ENCODE results near the gene RAB11FIP3.
"Not testable (repeated sequence)": the region's sequence is repeated elsewhere in the genome, so short reads cannot be mapped to it uniquely, and the experiment has no call there.

RAB11FIP3 gene

DNA sequence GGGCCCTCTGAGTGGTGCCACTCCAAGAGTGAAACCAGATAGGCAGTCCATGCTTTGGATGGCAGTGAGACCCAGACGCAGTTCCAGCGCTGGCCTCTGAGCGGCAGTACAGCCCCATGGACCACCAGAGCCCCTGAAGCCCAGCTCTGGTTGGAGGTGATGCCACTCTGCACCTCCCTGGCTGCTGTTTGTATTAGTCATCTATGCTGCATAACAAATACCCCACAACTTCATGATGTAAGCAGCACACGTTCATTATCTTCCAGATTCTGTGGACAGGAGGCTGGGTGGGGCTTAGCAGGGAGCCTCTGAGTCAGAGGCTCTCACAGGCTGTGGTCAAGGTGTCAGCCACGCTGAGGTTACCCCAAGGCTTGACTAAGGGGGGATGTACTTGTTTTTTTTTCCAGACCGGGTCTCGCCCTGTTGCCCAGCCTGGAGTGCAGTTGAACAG is 33.5 kb upstream of the RAB11FIP3 start:
- peak; percentile 93 for DNase-seq (ENCODE audit: low read depth, low spot score)

DNA sequence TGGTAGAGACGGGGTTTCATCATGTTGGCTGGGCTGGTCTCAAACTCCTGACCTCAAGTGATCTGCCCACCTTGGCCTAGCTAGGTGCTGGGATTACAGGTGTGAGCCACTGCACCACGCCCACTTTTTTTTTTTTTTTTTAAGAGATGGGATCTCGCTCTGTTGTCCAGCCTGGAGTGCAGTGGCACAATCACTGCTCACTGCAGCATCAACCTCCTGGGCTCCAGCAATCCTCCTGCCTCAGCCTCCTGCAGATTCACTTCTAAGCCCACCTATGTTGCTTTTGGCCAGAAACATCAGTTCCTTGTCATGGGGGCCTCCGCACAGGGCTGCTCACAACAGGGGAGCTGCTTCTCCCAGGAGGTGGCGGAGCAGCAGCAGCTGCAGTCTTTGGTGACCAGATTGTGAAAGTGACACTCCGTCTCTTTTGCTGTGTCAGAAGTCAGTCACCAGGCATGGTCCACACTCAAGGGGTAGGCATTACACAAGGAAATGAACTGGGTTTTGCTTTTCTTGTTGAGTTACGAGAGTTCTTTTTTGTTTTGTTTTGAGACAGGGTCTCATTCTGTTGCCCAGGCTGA is 32.9 kb upstream of the RAB11FIP3 start:
- DNase-seq (ENCODE audit: low read depth, low spot score): no peak

DNA sequence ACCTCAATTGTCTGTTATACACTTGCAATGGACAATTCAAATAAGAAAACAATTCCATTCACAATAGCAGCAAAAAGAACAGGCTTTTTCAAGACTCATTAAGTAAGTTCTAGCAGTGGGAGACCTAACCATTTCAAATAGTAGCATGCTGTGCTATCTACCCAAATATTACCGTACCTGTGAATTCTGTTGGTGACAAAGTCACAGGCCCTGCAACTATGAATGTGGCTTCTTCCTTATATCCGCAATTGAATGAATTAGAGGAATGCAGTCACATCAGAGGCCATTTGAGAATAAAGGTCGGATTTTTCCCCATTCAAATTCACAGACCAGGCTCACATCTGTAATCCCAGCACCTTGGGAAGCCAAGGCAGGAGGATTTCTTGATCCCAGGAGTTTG is 29.2 kb upstream of the RAB11FIP3 start:
- no peak for DNase-seq (ENCODE audit: low read depth, low spot score)

DNA sequence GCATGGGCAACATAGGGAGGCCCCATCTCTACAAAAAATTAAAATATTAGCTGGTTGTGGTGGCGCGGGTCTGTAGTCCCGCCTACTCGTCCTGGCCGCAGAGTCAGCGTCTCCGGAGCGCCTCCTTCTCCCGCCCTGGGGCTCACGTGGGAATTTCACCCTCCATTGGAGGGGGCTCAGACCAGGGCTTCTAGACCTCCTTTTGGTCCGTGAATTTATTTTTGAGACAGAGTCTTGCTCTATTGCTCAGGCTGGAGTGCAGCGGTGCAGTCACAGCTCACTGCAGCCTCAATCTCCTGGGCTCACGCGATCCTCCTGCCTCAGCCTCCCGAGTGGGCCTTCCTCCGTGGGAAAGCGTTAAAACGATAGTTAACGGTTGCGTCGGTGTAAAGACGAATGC is 28.8 kb upstream of the RAB11FIP3 start:
- DNase-seq (ENCODE audit: low read depth, low spot score): peak; percentile 59

DNA sequence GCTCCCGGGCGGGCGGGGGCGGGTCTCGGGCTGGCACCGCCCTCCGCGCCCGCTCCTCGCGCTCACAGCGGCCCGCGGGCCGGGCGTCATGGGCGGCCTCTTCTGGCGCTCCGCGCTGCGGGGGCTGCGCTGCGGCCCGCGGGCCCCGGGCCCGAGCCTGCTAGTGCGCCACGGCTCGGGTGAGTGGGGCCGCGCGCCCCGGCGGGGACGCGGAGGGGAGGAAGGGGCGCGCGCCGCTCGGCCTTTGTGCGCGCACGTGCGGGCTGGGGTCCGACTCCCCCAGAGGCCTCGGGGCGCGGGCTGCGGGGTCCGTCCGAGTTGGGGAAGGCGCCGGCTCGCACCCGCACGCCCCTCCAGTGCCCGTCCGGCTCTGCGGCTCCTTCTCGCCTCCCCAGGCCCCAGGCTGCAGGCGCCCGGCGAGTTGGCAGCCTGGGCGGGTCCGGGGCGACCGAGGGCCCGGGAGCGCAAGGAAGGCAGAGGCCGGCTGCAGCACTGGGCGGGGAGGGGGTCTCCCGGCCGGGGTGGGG is 28.3 kb upstream of the RAB11FIP3 start, which contains the start of gene NME4:
NME4 (plus strand) TSS at position 65 of the 527 bp plus-strand sequence; CDS start at position 89, 24 bp downstream.
- DNase-seq (ENCODE audit: low read depth, low spot score): peak; percentile 57

DNA sequence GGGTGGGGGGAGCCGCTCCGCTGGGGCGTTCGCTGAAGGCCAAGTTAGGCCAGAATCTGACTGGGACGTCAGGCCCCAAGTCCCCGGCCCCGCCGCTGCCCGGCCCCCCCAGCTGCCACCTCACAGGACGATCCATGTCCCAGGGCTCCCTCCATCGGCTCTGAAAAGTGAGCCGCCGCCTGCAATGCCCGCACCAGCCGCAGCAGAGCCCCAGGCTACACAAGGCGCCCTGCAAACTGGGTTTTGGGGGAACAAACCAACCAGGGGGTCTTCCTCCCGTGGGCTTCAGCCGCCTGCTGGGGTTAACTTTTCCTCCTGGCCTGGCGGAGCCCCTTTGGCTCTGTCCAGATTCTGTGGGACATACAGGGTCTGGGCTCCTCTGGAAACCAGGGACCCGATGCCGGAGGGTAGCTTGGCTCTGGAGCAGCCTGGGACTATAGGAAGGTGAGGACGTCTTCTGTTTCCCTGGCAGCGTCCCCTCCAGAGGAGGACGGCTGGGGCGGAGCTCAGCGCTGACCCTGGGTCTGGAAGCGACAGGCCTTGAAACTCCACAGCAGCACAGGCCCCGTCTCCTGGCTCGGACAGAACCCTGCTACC is 27.6 kb upstream of the RAB11FIP3 start:
- peak; percentile 87 for DNase-seq (ENCODE audit: low read depth, low spot score)

DNA sequence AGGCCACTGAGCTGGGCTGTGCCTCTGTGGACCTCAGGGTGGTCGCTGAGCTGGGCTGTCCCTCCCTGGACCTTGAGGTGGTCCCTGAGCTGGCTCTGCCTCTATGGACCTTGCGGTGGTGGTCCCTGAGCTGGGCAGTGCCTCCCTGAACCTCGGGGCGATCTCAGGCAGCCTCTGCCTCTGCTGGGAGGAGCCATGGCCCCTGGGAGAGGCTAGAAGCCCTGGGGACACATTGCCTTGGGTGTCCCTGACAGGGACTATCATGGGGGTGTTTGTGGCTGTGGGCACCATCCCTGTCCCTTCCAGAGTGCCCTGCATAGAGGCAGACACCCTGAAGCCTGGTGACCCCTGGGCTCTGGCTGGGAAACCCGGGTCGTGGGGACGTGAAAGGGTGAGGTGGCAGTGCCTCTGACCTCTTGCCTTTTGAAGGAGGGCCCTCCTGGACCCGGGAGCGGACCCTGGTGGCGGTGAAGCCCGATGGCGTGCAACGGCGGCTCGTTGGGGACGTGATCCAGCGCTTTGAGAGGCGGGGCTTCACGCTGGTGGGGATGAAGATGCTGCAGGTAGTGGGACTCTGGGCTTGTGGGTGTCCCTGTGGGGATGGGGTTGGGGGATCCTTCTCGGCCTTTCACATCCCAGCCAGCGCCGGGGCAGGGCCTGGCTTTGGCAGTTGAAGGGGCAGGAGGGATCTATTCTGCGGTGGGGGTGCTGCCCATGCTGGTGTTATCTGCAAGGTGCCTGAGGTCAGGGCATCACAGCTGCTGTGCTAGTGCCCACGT is 26.7 kb upstream of the RAB11FIP3 start:
- peak; percentile 41 for DNase-seq (ENCODE audit: low read depth, low spot score)

DNA sequence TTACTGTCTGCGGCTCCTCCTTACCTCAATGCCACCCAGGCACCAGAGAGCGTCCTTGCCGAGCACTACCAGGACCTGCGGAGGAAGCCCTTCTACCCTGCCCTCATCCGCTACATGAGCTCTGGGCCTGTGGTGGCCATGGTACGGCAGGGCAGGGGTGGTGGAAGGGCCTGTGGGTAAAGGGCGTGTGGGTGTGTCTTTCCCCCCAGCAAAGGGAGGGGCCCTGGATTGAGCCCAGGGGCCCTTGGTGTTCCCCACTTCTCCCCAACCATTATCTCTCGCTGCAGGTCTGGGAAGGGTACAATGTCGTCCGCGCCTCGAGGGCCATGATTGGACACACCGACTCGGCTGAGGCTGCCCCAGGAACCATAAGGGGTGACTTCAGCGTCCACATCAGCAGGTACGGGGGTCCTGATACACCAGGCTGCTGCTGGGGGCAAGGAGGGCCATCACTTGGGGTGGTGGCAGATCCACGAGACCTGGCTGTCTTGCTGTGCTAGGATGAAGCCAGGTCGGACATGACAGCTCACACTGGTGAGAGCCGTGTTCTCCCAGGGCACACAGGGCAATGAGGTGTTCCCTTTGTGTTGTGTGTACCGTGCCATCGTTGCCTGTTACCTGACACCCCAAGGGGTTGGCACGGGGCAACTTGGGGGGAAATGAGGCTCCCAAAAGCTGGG is 26.0 kb upstream of the RAB11FIP3 start:
- no peak for DNase-seq (ENCODE audit: low read depth, low spot score)

DNA sequence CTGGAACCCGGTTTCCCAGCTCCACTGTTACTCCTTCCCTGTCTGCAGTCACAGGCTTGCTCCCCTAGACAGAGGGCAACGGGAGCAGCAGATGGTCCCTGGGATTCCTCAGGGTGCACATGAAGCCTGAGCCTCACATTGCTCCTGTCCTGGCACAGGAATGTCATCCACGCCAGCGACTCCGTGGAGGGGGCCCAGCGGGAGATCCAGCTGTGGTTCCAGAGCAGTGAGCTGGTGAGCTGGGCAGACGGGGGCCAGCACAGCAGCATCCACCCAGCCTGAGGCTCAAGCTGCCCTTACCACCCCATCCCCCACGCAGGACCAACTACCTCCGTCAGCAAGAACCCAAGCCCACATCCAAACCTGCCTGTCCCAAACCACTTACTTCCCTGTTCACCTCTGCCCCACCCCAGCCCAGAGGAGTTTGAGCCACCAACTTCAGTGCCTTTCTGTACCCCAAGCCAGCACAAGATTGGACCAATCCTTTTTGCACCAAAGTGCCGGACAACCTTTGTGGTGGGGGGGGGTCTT is 25.3 kb upstream of the RAB11FIP3 start:
- DNase-seq (ENCODE audit: low read depth, low spot score): no peak

DNA sequence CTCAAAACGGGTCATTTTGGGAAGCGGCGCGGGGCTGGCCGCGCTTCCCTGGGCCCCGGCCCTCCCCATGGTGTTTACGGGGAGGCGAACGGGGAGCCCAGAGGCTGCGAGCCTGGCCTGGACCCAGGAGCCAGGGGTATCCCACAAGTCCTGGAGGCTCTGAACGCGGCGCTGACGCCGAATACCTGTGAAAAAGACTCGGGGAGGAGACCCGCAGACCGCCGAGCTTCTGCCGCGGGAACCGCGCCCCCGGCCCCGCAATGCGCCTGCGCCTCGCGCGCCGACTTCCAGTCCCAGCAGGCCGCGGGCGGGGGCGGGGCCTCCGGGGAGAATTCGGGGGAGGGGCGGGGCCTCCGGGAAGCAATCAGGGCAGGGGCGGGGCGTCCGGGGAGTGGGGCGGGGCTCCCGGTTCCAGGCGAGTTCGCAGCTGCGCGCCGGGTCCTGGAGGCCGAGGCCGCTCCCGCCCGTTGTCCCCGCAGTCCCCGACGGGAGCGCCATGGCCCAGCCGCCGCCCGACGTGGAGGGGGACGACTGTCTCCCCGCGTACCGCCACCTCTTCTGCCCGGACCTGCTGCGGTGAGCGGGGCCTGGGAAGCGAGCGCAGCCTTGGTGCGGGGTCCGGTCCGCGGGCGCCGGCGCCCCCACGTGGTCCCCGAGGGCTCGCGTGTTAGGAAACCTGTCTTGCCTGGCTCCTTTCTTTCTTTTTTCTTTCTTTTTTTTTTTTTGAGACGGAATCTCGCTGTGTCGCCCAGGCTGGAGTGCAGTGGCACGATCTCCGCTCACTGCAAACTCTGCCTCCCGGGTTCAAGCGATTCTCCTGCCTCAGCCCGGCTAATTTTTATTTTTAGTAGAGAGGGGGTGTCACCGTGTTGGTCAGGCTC is 23.7 kb upstream of the RAB11FIP3 start, which contains the start of gene DECR2:
DECR2 (plus strand) TSS at position 418 of the 881 bp plus-strand sequence; CDS start at position 497, 79 bp downstream.
- DNase-seq (ENCODE audit: low read depth, low spot score): peak; percentile 91

DNA sequence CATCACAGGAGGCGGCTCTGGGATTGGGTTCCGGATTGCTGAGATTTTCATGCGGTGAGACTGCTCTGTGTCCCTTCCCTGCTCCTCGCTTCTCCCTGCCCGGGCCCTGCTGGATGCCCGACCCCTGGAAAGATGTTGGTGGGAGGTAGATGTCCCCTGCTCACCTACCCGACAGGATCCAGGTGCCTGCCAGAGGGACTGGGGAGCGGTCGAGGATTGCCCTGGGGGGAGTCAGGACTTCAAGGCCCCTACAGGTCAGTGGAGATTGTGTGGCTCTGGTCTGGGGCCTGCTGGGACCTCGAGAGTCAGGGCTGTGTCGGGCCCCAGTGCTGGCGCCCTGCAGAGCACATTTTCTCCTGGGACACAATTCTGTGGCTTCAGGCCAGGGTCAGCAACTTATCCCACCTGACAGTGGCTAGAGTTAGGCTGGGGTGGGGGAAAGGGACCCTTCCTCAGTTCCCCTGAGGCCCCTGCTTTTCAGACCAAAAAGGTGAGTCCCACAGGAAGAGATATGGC is 20.4 kb upstream of the RAB11FIP3 start:
- DNase-seq (ENCODE audit: low read depth, low spot score): peak; percentile 37

DNA sequence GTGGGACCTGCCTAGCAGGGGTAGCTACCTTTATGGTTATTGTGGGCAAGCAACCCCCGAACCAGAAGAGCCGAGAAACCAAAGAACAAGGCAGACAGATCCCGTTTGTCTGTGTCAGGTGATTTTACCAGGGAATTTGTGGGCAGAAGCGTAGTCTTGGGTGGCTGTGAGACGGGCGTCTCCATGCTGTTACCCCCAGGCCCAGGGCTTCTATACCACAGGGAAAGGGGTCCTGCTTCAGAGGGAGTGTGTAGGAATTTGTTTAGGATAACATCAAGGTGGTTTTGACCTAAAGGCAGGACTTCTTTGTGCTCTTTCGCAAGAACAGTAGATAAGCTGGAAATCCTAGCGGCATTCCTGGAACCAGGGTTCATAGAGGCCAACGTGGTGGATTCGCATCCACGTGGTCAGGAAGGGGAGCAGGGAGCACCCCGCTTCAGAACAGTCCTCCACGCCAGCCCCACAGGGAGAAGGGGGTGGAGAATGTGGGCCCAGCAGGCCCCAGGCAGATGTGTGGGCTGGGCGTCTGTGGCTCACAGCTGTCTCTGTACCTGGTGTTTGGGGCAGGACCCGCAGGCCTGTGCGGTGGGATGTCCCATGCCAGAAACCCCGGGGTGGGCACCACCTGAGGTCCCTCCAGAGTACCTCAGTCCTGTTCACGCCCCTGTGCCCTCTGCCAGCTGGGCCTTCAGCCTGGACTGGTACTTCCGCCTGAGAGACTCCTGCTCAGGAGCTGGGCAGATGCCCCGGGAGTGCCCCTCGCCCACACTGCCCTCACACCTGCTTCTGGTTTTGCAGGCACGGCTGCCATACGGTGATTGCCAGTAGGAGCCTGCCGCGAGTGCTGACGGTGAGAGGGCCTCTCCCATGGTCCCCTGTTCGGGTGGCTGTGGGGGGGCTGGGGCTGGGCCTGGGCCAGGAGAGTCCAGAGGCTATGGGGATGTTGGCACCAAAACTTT is 19.6 kb upstream of the RAB11FIP3 start:
- peak; percentile 49 for DNase-seq (ENCODE audit: low read depth, low spot score)

DNA sequence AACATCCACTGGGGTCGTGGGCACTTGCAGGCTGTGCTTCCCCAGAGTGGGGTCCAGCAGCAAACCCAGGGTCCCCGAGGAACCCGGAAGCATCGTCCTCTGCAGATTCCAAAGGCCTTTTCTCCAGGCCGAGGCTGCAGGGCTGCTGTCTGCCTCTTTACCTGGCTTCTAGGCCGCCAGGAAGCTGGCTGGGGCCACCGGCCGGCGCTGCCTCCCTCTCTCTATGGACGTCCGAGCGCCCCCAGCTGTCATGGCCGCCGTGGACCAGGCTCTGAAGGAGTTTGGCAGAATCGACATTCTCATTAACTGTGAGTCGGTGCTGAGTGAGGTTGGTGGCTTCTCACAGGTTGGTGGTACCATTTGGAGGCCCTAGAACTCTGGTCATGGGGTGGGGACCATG is 18.2 kb upstream of the RAB11FIP3 start:
- DNase-seq (ENCODE audit: low read depth, low spot score): no peak

DNA sequence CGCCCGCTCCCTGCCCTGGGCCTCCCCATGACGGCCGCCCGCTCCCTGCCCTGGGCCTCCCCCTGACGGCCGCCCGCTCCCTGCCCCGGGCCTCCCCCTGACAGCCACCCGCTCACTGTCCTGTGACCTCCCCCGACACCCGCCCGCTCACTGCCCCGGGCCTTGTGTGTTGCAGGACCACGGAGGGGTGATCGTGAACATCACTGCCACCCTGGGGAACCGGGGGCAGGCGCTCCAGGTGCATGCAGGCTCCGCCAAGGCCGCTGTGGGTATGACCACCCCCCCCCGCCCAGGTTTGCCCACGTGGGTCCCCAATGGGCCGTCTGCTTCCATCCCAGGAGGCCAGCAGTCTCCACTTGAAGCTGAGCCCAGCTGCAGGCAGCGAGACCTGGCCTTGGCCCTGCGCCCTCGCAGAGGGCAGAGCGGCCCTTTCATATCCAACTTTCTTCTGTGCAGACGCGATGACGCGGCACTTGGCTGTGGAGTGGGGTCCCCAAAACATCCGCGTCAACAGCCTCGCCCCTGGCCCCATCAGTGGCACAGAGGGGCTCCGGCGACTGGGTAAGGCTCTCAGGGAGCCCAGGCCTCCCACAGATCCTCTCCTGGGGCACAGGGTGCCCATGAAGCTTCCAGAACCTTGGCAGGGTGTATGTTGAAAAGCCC is 14.8 kb upstream of the RAB11FIP3 start:
- no peak for DNase-seq (ENCODE audit: low read depth, low spot score)

DNA sequence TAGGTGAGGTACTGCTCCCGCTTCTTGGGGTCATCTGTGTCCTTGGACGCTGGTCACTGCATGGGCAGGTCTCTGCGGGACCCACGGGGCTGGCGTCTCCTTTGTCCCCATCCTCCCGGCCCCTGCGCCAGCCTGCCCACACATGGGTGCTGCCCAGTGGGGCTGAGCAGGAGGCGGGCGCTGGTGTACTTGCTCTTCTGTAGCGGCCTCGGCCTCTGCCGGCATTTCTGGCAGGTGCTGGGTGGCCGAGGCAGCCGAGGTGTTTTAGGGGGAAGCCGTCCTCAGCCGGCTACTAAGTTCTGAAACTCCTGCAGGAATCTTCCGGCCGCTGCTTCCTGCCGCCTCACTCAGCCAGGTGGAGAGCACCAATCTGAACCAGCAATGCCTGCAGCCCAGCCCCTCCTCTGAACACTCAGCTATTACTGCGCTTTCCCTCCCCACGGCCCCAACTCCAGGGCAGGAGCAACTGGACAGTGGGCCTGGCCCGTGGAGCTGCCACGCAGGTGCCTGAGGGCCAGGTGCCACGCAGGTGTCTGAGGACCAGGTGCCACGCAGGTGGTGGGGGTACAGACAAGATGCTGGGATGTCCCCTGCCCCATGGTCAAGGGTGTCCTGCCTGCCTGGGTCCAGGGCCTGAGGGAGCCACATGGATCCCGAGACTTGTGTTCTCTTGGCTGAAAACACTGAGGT is 13.7 kb upstream of the RAB11FIP3 start:
- no peak for DNase-seq (ENCODE audit: low read depth, low spot score)

DNA sequence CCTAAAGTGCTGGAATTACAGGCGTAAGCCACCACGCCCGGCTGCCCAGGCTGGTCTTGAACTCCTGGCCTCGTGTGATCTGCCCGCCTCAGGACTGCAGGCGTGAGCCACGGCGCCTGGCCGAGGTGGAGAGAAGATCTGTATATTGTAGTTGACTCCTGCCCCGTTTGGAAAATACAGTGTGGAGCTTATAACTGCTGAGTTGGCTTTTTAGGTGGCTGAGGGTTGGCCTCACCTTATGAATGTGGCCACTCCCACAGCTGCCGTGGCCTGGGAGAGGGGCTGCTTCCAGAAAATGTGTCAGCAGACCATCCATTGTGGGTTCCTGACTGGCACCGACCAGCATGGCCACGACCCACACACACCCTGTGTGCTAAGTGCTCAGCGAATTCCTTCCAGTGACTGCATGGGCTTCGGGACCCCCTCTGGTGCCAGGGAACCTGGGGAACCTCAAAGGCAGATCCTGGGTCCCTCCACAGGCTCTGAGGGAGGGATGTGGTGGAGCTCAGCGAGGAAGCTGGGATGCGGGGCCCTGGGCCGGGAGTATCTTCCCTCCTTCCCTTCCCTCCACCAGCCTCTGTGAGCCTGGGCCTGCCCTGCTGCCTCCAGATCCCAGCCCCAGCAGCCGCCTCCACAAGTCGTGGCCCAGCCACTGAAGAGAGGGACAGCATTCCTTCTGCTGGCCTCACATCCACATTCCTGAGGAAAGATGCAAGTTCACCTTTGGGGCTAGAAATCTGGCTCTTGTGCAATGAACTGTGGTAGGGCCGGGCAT is 10.9 kb upstream of the RAB11FIP3 start:
- peak; percentile 46 for DNase-seq (ENCODE audit: low read depth, low spot score)

DNA sequence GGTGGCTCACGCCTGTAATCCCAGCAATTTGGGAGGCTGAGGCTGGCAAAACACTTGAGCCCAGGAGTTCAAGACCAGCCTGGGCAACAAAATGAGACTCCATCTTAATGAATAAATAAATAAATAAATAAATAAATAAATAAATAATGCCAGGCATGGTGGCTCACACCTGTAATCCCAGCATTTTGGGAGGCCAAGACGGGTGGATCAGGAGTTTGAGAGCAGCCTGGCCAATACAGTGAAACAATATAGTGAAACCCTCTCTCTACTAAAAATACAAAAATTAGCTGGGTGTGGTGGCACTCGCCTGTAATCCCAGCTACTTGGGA is 10.3 kb upstream of the RAB11FIP3 start:
- not testable (repeated sequence) for DNase-seq (ENCODE audit: low read depth, low spot score)
